K562 (cell line): ENCODE measurements around the gene NEXN. TPM values are rescaled to one million over a fixed set of nuclear protein-coding genes. Genes with fewer than 3 reads are reported as not detected.

Experiments used
- GABPB1 ChIP-seq: sonication (generic); formaldehyde crosslinking; IDR thresholded peaks from 2 replicates; pipeline ENCODE4 v1.8.0; 2022; ENCODE audit warnings: mild to moderate bottlenecking, missing genetic modification reagents
- HMGN3 ChIP-seq: IDR thresholded peaks from 2 replicates; pipeline ENCODE4 v1.6.1; 2011; ENCODE audit warnings: borderline replicate concordance, low read depth, mild to moderate bottlenecking, mixed read lengths, low read length; ENCODE audit not compliant: insufficient read length; ENCODE audit errors: extremely low read depth
- HOXB6 ChIP-seq: fragments of 250-450 bp; sonication (Bioruptor Pico); IDR thresholded peaks from 2 replicates; pipeline ENCODE4 v1.5.1; 2022; ENCODE audit warnings: mild to moderate bottlenecking, borderline replicate concordance
- HSF4 ChIP-seq: fragments of 250-450 bp; sonication (Bioruptor Pico); IDR thresholded peaks from 2 replicates; pipeline ENCODE4 v2.1.2; 2022; ENCODE audit warnings: mild to moderate bottlenecking, moderate library complexity, borderline replicate concordance
- JUN ChIP-seq, 2 experiments: sonication (generic) in 1 of 2; formaldehyde crosslinking in 1 of 2; IDR thresholded peaks; 2 replicates each; pipeline versions ENCODE4 v1.6.1 to v1.8.0; 2012 to 2022; ENCODE audit warnings: borderline replicate concordance in 2 of 2, mild to moderate bottlenecking in 2 of 2, improper control_type of control experiment in 1 of 2, low read depth in 1 of 2, low read length in 1 of 2, missing genetic modification reagents in 1 of 2
- KAT7 ChIP-seq: sonication (generic); formaldehyde crosslinking; IDR thresholded peaks from 2 replicates; pipeline ENCODE4 v1.8.0; 2022; ENCODE audit warnings: missing genetic modification reagents, mild to moderate bottlenecking, borderline replicate concordance
- KDM2B ChIP-seq: fragments of 250-450 bp; sonication (Bioruptor Pico); IDR thresholded peaks from 2 replicates; pipeline ENCODE4 v1.8.0; 2021; ENCODE audit warnings: mild to moderate bottlenecking, moderate library complexity
- KLF6 ChIP-seq: fragments of 250-450 bp; sonication (Bioruptor Pico); IDR thresholded peaks from 2 replicates; pipeline ENCODE4 v1.4.0; 2020; ENCODE audit warnings: mild to moderate bottlenecking, moderate library complexity, borderline replicate concordance
- NKRF ChIP-seq: fragments of 450-650 bp; IDR thresholded peaks from 2 replicates; pipeline ENCODE4 v1.6.1; 2016; ENCODE audit warnings: borderline replicate concordance
- POLR2AphosphoS5 ChIP-seq: IDR thresholded peaks from 2 replicates; pipeline ENCODE4 v1.6.1; 2011; ENCODE audit warnings: mild to moderate bottlenecking, low read depth, low read length, moderate library complexity; ENCODE audit not compliant: control insufficient read depth, insufficient read depth
- RBM14 ChIP-seq: fragments of 200-400 bp; formaldehyde crosslinking; IDR thresholded peaks from 2 replicates; pipeline ENCODE4 v1.6.1; 2018; ENCODE audit warnings: low read depth, mild to moderate bottlenecking, low read length, moderate library complexity, borderline replicate concordance; ENCODE audit not compliant: insufficient read depth
- SMARCB1 ChIP-seq: IDR thresholded peaks from 2 replicates; pipeline ENCODE4 v1.6.1; 2011; ENCODE audit warnings: improper control_type of control experiment, low read depth; ENCODE audit not compliant: insufficient read length
- ZMIZ1 ChIP-seq, 2 experiments: fragments of 150-350 bp in 1 of 2; IDR thresholded peaks; 2 replicates each; pipeline ENCODE4 v1.6.1; 2012 to 2016; ENCODE audit warnings: low read depth in 2 of 2, low read length in 2 of 2, mild to moderate bottlenecking in 1 of 2, moderate library complexity in 1 of 2
- ZNF764 ChIP-seq: fragments of 250-450 bp; sonication (Bioruptor Pico); IDR thresholded peaks from 2 replicates; pipeline ENCODE4 v1.4.0; 2020; ENCODE audit warnings: low read depth, mild to moderate bottlenecking, moderate library complexity
- ZZZ3 ChIP-seq: fragments of 450-650 bp; IDR thresholded peaks from 2 replicates; pipeline ENCODE4 v1.6.1; 2016; ENCODE audit warnings: antibody characterized with exemption, mild to moderate bottlenecking, moderate library complexity
- polyA plus RNA-seq, 8 experiments: library from polyadenylated mRNA; depleted of rRNA in 4 of 8; stranded (reverse) in 5 of 8; unstranded in 3 of 8; fragments of >200 nt; fragmentation: Nextera tagmentation in 2 of 8; fragmentation: Illumina TruSeq in 1 of 8; extraction: Ambion mirVana in 2 of 8; extraction: Trizol in 1 of 8; gene quantifications; 2 replicates each; pipeline versions ENCODE4 v1.2.1 to v1.2.3, GENCODE V29; 2011 to 2014; ENCODE audit warnings: inconsistent platforms in 1 of 8, missing spikeins in 1 of 8
- total RNA-seq, 7 experiments: library from RNA; depleted of rRNA in 6 of 7; stranded (reverse); fragments of >200 nt in 6 of 7; fragmentation: Illumina TruSeq in 2 of 7; extraction: Trizol in 2 of 7; gene quantifications; 2 replicates each; pipeline versions ENCODE4 v1.2.1 to v1.2.3, GENCODE V29; 2011 to 2021; ENCODE audit warnings: low replicate concordance in 1 of 7
- TF ChIP-seq, protein P1 (sequence below): fragments of 450-650 bp; IDR thresholded peaks from 2 replicates; pipeline ENCODE4 v1.6.1; 2018; ENCODE audit not compliant: partially characterized antibody

NEXN gene
- total and polyA plus RNA-seq, 9 of the 15 experiments (the other 6 are each of a cell fraction or from before 2014, with no cell fraction given): 0.18 to 1.8 (median 0.76) TPM

- TF ChIP-seq, protein P1, sequence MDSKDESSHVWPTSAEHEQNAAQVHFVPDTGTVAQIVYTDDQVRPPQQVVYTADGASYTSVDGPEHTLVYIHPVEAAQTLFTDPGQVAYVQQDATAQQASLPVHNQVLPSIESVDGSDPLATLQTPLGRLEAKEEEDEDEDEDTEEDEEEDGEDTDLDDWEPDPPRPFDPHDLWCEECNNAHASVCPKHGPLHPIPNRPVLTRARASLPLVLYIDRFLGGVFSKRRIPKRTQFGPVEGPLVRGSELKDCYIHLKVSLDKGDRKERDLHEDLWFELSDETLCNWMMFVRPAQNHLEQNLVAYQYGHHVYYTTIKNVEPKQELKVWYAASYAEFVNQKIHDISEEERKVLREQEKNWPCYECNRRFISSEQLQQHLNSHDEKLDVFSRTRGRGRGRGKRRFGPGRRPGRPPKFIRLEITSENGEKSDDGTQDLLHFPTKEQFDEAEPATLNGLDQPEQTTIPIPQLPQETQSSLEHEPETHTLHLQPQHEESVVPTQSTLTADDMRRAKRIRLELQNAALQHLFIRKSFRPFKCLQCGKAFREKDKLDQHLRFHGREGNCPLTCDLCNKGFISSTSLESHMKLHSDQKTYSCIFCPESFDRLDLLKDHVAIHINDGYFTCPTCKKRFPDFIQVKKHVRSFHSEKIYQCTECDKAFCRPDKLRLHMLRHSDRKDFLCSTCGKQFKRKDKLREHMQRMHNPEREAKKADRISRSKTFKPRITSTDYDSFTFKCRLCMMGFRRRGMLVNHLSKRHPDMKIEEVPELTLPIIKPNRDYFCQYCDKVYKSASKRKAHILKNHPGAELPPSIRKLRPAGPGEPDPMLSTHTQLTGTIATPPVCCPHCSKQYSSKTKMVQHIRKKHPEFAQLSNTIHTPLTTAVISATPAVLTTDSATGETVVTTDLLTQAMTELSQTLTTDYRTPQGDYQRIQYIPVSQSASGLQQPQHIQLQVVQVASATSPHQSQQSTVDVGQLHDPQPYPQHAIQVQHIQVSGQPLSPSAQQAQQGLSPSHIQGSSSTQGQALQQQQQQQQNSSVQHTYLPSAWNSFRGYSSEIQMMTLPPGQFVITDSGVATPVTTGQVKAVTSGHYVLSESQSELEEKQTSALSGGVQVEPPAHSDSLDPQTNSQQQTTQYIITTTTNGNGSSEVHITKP: peak; percentile 67
- TF ChIP-seq HSF4 (no peak), KAT7 (CRISPR knock-in tag) (peak; percentile 9; the same call in 1 of the 2 replicates), RBM14 (no peak), SMARCB1 (no peak), ZMIZ1 (IDR thresholded peaks at IDR 0.05; ENCODE audit: low read depth in 2 of 2, low read length in 2 of 2) (peak in 1 of 2 experiments; percentile 25; a peak in 1 of 4 replicates), KLF6 (no peak), ZNF764 (CRISPR knock-in tag) (no peak), POLR2AphosphoS5 (peak; percentile 67; the same call in 1 of the 2 replicates), NKRF (0 out of 2 replicates have a peak, but pooled peaks have one; percentile 34), GABPB1 (CRISPR knock-in tag) (no peak), KDM2B (CRISPR knock-in tag) (no peak), JUN (IDR thresholded peaks at IDR 0.05; ENCODE audit: borderline replicate concordance, low read depth, low read length) (no peak), JUN (CRISPR knock-in tag; IDR thresholded peaks at IDR 0.05; ENCODE audit: borderline replicate concordance) (0 out of 2 replicates have a peak, but pooled peaks have one; percentile 34), HMGN3 (no peak), ZZZ3 (no peak), HOXB6 (CRISPR knock-in tag) (no peak)
These were observed 90.0 kb downstream of the NEXN start (continued) for GRCh38 chr1:77978293-77978968.
